ENCODE results near the gene ZCCHC7. TPM values are rescaled to one million over a fixed set of nuclear protein-coding genes. Genes with fewer than 3 reads are reported as not detected.
A peak's percentile ranks its signal among the peaks of the same experiment; 100 is the strongest.

ZCCHC7 gene
- total and polyA plus RNA-seq, 2 experiments from 2014 or later, result 29.8 to 38.8 TPM

- H3K27ac Mint-ChIP-seq, result peak overlapping the region; percentile 63
- 0 out of 2 replicates have a peak, but pooled peaks cover 6% of the 10 kb centered on the region for H3K9me2 ChIP-seq (ENCODE audit: insufficient read depth)
- H3K9me3 Mint-ChIP-seq, result peaks cover 5% of the 10 kb centered on the region; the same call in 2 of the 3 replicates
- TF ChIP-seq EZH2 (IDR thresholded peaks at IDR 0.05; ENCODE audit: low read depth, unreplicated experiment) (no peak), STAT1 (IDR thresholded peaks at IDR 0.05; ENCODE audit: unreplicated experiment) (no peak), ZNF331 (CRISPR knock-in tag; IDR thresholded peaks at IDR 0.05; ENCODE audit: low read depth) (no peak), JUNB (IDR thresholded peaks at IDR 0.05; ENCODE audit: unreplicated experiment) (no peak), ZNF462 (CRISPR knock-in tag; IDR thresholded peaks at IDR 0.05) (no peak), EZH2phosphoT487 (IDR thresholded peaks at IDR 0.05; ENCODE audit: unreplicated experiment) (no peak), ETS1 (IDR thresholded peaks at IDR 0.05) (no peak), CREB1 (CRISPR knock-in tag; IDR thresholded peaks at IDR 0.05; ENCODE audit: low read depth) (no peak), ZNF114 (CRISPR knock-in tag; IDR thresholded peaks at IDR 0.05) (no peak), POLR2AphosphoS5 (IDR thresholded peaks at IDR 0.05; ENCODE audit: low read depth) (no peak), NANOG (IDR thresholded peaks at IDR 0.05; ENCODE audit: borderline replicate concordance) (no peak)
- TF ChIP-seq, protein P1, sequence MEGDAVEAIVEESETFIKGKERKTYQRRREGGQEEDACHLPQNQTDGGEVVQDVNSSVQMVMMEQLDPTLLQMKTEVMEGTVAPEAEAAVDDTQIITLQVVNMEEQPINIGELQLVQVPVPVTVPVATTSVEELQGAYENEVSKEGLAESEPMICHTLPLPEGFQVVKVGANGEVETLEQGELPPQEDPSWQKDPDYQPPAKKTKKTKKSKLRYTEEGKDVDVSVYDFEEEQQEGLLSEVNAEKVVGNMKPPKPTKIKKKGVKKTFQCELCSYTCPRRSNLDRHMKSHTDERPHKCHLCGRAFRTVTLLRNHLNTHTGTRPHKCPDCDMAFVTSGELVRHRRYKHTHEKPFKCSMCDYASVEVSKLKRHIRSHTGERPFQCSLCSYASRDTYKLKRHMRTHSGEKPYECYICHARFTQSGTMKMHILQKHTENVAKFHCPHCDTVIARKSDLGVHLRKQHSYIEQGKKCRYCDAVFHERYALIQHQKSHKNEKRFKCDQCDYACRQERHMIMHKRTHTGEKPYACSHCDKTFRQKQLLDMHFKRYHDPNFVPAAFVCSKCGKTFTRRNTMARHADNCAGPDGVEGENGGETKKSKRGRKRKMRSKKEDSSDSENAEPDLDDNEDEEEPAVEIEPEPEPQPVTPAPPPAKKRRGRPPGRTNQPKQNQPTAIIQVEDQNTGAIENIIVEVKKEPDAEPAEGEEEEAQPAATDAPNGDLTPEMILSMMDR (conservative IDR thresholded peaks at IDR 0.05; ENCODE audit: low read depth in 2 of 2), result no peak
- TF ChIP-seq, protein P2, sequence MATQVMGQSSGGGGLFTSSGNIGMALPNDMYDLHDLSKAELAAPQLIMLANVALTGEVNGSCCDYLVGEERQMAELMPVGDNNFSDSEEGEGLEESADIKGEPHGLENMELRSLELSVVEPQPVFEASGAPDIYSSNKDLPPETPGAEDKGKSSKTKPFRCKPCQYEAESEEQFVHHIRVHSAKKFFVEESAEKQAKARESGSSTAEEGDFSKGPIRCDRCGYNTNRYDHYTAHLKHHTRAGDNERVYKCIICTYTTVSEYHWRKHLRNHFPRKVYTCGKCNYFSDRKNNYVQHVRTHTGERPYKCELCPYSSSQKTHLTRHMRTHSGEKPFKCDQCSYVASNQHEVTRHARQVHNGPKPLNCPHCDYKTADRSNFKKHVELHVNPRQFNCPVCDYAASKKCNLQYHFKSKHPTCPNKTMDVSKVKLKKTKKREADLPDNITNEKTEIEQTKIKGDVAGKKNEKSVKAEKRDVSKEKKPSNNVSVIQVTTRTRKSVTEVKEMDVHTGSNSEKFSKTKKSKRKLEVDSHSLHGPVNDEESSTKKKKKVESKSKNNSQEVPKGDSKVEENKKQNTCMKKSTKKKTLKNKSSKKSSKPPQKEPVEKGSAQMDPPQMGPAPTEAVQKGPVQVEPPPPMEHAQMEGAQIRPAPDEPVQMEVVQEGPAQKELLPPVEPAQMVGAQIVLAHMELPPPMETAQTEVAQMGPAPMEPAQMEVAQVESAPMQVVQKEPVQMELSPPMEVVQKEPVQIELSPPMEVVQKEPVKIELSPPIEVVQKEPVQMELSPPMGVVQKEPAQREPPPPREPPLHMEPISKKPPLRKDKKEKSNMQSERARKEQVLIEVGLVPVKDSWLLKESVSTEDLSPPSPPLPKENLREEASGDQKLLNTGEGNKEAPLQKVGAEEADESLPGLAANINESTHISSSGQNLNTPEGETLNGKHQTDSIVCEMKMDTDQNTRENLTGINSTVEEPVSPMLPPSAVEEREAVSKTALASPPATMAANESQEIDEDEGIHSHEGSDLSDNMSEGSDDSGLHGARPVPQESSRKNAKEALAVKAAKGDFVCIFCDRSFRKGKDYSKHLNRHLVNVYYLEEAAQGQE (IDR thresholded peaks at IDR 0.05; ENCODE audit: unreplicated experiment), result no peak
- H4K20me1 ChIP-seq (replicated peaks; ENCODE audit: insufficient read depth), result no peaks in the 10 kb centered on the region
- H3K4me1 Mint-ChIP-seq, result peaks cover 7% of the 10 kb centered on the region; the same call in 2 of the 3 replicates
- H3K27ac ChIP-seq (ENCODE audit: low read depth), result no peak overlapping the region
- ATAC-seq (no peak), DNase-seq (ENCODE audit: low spot score) (no peak)
- no peak overlapping the region for H3K4me2 ChIP-seq
- no peak overlapping the region for H3K4me3 Mint-ChIP-seq
- 0 out of 3 replicates have a peak, but pooled peaks cover 3% of the 10 kb centered on the region for H3K36me3 Mint-ChIP-seq (ENCODE audit: low read depth)
- 0 out of 2 replicates have a peak, but pooled peaks cover 2% of the 10 kb centered on the region for H3K4me1 ChIP-seq (ENCODE audit: insufficient read depth)
- no peak overlapping the region for H3K4me3 ChIP-seq
- H2AFZ ChIP-seq, result peak overlapping the region; percentile 66; the same call in 1 of the 2 replicates
- H3K79me2 ChIP-seq (replicated peaks; ENCODE audit: insufficient read depth), result no peaks in the 10 kb centered on the region
- H3K36me3 ChIP-seq (ENCODE audit: insufficient read depth), result no peaks in the 10 kb centered on the region
- H3K27me3 ChIP-seq (ENCODE audit: insufficient read depth), result no peaks in the 10 kb centered on the region
- H3F3A ChIP-seq (replicated peaks; ENCODE audit: low read depth), result no peaks in the 10 kb centered on the region
- peaks cover 2% of the 10 kb centered on the region for H3K27me3 Mint-ChIP-seq (ENCODE audit: insufficient read depth, low read depth, poor library complexity)
These were observed 16.0 kb upstream of the ZCCHC7 start for GRCh38 chr9:37104183-37104889.
